Measurements from ENCODE around the gene APAF1.
"Not testable (repeated sequence)": the region's sequence is repeated elsewhere in the genome, so short reads cannot be mapped to it uniquely, and the experiment has no call there.

Gene APAF1, protein sequence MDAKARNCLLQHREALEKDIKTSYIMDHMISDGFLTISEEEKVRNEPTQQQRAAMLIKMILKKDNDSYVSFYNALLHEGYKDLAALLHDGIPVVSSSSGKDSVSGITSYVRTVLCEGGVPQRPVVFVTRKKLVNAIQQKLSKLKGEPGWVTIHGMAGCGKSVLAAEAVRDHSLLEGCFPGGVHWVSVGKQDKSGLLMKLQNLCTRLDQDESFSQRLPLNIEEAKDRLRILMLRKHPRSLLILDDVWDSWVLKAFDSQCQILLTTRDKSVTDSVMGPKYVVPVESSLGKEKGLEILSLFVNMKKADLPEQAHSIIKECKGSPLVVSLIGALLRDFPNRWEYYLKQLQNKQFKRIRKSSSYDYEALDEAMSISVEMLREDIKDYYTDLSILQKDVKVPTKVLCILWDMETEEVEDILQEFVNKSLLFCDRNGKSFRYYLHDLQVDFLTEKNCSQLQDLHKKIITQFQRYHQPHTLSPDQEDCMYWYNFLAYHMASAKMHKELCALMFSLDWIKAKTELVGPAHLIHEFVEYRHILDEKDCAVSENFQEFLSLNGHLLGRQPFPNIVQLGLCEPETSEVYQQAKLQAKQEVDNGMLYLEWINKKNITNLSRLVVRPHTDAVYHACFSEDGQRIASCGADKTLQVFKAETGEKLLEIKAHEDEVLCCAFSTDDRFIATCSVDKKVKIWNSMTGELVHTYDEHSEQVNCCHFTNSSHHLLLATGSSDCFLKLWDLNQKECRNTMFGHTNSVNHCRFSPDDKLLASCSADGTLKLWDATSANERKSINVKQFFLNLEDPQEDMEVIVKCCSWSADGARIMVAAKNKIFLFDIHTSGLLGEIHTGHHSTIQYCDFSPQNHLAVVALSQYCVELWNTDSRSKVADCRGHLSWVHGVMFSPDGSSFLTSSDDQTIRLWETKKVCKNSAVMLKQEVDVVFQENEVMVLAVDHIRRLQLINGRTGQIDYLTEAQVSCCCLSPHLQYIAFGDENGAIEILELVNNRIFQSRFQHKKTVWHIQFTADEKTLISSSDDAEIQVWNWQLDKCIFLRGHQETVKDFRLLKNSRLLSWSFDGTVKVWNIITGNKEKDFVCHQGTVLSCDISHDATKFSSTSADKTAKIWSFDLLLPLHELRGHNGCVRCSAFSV (N-terminal part only)

DNA sequence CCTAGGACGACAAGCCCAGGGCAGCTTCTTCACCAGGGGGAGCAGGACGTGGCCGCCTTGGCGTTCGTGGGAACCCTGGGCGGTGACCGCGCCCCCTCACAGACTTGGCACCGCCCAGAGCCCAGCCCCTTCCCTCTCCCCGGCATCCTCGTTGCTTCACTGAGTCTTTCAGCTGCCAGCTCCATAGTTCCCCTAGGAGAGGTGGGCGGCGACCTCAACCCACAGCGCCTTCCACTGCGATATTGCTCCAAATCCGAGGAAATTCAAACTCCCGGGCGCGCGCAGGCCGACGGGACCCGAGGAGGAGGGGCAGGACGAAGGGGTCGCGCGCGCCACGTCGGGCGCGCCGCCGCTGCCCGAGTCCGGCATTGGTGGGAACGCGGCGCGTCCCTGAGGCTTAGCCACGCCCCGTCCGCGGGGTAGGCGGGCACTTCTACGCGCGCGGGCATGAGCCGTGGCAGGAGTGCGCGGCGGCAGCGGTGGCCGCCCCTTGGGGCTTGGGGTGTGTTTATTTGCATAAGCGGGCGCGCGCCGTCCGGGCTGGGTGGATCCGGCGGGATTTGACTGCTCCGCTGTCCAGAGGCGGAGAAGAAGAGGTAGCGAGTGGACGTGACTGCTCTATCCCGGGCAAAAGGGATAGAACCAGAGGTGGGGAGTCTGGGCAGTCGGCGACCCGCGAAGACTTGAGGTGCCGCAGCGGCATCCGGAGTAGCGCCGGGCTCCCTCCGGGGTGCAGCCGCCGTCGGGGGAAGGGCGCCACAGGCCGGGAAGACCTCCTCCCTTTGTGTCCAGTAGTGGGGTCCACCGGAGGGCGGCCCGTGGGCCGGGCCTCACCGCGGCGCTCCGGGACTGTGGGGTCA, at the start of gene APAF1, which contains the start of gene IKBIP:
APAF1 (plus strand) TSS at position 579 of the 860 bp plus-strand sequence. CDS start 3,070 bp downstream, outside the sequence.
IKBIP (minus strand) TSS at position 77 of the 860 bp plus-strand sequence. CDS start 87 bp downstream, outside the sequence.
- peak; percentile 74 to 97 (median 90) for DNase-seq

- not testable (repeated sequence) for DNase-seq
Measured at GRCh38 chr12:98597313-98597712, 47.8 kb upstream of the APAF1 start.

- no peak for DNase-seq
Measured at GRCh38 chr12:98601924-98602323, 43.2 kb upstream of the APAF1 start.

DNA sequence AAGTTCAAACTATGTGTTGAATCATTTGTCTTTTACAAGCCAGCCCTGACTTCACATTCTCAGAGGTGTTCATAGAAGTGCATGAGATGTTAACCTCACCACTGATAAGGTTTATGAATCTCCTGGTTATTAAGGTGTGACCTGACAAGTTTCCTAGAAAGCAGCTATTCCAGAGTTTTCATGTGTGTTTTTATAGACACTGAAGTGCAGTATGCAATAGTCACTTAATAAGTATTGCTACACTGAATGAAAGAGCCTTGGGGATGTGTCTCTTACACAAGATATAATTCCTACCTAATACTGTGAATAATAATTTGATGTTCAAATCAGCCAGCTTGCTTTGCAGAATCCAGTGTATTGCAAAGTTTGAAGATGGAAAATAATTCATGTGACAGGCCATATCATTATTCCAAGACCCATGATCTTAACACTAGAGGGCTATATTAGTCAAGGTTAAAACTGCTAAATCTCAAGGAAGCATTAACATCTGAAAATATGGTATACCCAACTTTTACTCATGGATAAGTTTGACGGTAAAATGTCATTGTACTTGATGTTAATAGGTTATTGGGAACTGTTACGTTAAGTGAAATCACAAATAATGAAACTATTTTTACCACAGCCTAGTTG, 38.6 kb upstream of the APAF1 start:
- no peak for DNase-seq

GRCh38 chr12:98610596-98610995, 34.5 kb upstream of the APAF1 start:
- no peak for DNase-seq

GRCh38 chr12:98612696-98613334, 32.3 kb upstream of the APAF1 start:
- DNase-seq = no peak

GRCh38 chr12:98618952-98619351, 26.1 kb upstream of the APAF1 start:
- no peak for DNase-seq

- no peak for DNase-seq
Measured at GRCh38 chr12:98635657-98636323, 9.3 kb upstream of the APAF1 start.

DNA sequence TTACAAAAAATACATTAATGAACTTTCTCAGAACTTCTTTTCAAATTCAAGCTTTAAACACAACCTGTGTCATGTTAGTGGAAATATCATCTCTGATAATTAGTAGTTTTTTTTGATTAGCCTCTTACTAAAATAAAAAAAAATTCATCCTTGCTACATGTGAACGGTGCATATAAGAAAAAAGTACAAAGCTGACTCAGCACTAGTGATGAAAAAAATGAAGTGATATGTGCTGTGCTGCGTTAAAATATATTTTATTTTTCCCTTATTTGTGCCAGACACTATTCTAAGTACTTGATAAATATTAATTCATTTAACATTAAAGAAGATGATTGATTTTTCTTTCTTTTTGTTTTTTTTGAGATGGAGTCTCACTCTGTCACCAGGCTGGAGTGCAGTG, 8.0 kb upstream of the APAF1 start:
- no peak for DNase-seq

GRCh38 chr12:98638009-98638408, 7.1 kb upstream of the APAF1 start:
- DNase-seq = no peak

DNA sequence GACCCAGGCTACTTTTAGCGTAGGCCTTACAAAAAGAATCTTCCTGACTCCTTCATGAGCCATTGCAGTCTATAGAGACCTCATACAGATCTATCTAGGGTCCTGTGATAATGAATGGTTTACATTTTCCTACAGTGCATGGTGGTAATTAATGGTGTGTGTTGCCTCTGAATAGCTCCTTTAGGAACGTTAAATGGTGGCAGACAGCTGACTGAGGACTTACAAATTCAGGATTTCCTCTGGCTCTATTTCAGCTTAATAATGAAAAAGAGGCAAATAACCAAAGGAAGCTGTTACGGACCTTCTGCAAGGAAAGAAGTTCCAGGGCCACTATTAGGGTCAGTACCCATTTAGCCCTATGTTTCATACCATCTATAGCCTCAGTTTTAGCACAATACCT, 5.6 kb upstream of the APAF1 start:
- no peak for DNase-seq

DNA sequence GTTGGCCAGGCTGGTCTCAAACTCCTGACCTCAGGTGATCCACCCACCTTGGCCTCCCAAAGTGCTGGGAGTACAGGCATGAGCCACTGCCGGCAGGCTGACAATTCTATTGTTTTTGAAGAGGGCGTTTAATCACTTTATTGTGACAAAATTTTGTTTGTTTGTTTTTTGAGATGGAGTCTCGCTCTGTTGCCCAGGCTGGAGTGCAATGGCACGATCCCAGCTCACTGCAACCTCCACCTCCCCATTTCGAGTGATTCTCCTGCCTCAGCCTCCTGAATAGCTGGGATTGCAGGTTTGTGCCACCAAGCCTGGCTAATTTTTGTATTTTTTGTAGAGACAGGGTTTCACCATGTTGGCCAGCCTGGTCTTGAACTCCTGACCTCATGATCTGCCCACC, 2.3 kb upstream of the APAF1 start:
- not testable (repeated sequence) for DNase-seq

DNA sequence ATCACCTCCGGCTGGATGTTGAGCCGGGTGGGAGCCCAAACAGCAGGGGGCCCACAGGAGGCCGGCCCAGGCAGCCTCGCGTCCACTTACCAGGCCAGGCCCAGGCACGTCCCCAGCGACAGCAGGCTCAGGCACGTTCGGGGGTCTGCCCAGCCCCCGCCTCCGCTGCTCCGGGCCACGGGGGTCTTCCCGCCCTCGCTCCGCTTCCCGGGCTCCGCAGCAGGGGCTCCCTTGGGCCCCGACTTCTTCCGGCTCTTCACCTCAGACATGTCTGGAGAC, 718 bp upstream of the APAF1 start:
- DNase-seq = peak in 1 of 4 experiments; percentile 30

DNA sequence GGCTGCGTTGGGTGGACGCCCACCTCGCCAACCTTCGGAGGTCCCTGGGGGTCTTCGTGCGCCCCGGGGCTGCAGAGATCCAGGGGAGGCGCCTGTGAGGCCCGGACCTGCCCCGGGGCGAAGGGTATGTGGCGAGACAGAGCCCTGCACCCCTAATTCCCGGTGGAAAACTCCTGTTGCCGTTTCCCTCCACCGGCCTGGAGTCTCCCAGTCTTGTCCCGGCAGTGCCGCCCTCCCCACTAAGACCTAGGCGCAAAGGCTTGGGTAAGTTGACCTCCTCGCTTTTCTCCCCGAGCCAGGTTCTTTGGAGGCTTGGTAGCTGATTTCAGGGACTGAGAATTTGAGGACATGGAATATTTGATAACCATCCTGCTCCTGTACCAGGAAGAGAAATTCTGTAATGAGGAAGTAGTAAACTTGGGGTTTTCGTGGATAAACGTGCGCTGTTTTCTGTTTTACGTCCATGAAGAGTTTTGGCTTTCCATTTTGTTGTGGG, 530 bp downstream of the APAF1 start:
- peak in 1 of 4 experiments; percentile 42 for DNase-seq

DNA sequence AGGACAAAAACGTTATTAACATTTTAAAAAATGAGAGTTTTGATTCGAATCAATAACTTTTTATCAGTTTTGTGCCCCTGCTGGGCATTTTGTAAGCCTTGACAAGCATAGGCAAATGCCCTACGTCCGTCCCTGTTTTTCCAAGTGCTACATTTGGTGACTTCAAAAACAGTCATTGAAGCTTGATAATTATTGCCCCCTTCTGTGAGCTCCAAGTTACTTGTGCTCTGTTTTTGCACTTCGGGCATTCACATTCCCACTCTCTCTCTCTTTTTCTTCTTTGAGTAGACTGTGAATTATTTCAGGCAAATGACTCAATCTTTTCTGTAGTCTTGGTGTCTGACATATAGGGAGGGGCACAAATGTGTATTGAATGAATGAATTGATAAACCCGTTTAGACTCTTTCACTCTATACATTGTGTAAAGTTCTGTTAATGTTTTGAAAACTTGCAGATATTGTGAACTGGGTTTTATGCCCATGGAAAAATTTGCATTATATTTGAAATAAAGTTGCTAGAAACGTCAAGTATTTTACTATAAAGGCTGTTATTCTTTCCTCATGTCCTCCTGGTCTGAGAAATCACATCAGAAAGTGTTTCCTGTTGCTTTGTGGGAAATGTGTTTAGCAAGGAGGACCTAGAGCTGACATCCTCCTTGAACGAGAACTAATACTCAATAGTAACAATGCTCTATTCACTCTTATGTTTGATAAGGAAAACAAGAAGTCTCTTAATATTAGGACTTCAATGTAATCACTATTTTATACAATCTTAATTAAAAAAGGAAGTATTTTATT, 1.4 kb downstream of the APAF1 start:
- no peak for DNase-seq

DNA sequence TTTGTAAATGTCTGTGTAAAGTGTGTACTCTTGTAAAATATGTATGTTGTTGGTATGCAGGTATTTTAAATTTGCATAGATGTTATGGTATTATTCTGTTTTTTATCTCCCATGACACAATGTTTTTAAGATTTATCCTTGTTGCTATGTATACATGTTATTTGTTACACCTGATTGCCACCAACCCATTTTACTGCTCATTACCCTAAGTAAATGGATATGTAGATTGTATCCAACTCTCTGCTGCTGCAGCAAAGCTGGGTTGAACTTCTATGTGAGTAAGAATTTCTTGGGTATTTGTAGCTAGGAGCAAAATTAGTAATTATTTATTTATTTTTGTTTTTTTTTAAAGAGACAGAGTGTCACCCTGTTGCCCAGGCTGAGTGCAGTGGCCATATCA, 6.2 kb downstream of the APAF1 start:
- no peak for DNase-seq

- no peak for DNase-seq
Measured at GRCh38 chr12:98653866-98654493, 8.9 kb downstream of the APAF1 start.

DNA sequence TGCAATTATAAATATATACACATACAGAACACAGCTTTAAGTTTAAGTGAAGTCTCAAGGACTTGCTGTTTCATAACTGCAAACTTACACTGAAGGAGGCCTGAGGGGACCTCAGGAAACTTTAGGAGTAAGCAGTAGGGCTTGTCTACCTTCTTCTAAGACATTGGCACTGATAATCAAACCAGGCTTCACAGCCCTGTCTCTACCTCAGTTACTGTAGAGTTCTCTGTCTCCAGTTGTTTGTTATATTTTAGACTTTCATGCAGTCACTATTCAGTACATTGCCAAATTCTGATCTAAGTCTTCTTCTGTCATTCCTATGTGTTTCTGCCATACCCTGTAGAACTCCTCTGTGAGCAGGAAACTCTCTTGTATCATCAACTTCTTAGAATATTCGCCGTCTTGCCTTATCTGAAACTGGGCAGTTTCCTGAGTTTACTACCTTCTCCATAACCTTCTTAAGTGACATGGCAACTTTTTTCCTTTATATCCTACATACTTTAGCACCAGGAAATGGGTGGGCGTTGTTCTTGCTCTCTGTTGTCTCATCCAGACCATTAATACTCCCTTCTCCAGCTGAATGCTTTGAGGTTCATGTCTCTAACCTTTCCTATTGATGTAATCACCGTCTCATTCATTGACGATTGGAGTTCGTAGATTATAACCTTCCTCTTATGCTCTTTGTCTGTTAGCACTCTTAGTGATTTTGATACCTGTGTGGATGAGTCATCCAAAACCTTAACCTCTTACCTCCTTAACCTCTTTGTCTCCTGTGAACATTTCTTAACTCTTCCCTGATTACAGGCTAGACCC, 11.4 kb downstream of the APAF1 start:
- DNase-seq = no peak

Measured in activated naive CD4-positive, alpha-beta T cell (primary cell).